GM21825 (cell line): Measurements from ENCODE around the gene WSB2.

Experiments
- ATAC-seq: cut with Tn5 transposase; IDR thresholded peaks from one replicate; pipeline ENCODE4 v1.9.1; 2021; ENCODE audit warnings: mild to moderate bottlenecking, moderate library complexity; ENCODE audit not compliant: unreplicated experiment

Gene WSB2

GRCh38 chr12:118063576-118064391 is 2.8 kb upstream of the WSB2 start:
- ATAC-seq: no peak

GRCh38 chr12:118061873-118062843 is 1.2 kb upstream of the WSB2 start:
- no peak for ATAC-seq

GRCh38 chr12:118060301-118061010 is 523 bp downstream of the WSB2 start:
- peak; percentile 29 for ATAC-seq

GRCh38 chr12:118059341-118060191 is 1.4 kb downstream of the WSB2 start:
- ATAC-seq: no peak

GRCh38 chr12:118058881-118059280 is 2.1 kb downstream of the WSB2 start:
- no peak for ATAC-seq

GRCh38 chr12:118058227-118058626 is 2.8 kb downstream of the WSB2 start:
- no peak for ATAC-seq

GRCh38 chr12:118055865-118056773 is 4.9 kb downstream of the WSB2 start:
- ATAC-seq: no peak

GRCh38 chr12:118055144-118055557 is 5.8 kb downstream of the WSB2 start:
- ATAC-seq: no peak

- no peak for ATAC-seq
Observed at GRCh38 chr12:118053071-118053985, 7.7 kb downstream of the WSB2 start.

- no peak for ATAC-seq
Observed at GRCh38 chr12:118052324-118053070, 8.5 kb downstream of the WSB2 start.

GRCh38 chr12:118050972-118051910 is 9.7 kb downstream of the WSB2 start:
- ATAC-seq: no peak

- no peak for ATAC-seq
Observed at GRCh38 chr12:118046430-118046829, 14.5 kb downstream of the WSB2 start.

GRCh38 chr12:118044577-118044976 is 16.4 kb downstream of the WSB2 start:
- no peak for ATAC-seq

- no peak for ATAC-seq
Observed at GRCh38 chr12:118044075-118044474, 16.9 kb downstream of the WSB2 start.

GRCh38 chr12:118042091-118042490 is 18.9 kb downstream of the WSB2 start:
- no peak for ATAC-seq

GRCh38 chr12:118038137-118038536 is 22.8 kb downstream of the WSB2 start:
- ATAC-seq: no peak
